CD4-positive, alpha-beta T cell treated with Interleukin-2 at 100 ng/mL for 4 hours (primary cell): ENCODE data around the gene FAM72A.
"Not testable (repeated sequence)": the region's sequence is repeated elsewhere in the genome, so short reads cannot be mapped to it uniquely, and the experiment has no call there.

Experiments
- DNase-seq: peaks from one replicate; pipeline ENCODE4 v3.0.0-alpha.2; 2020; ENCODE audit warnings: low spot score

Gene FAM72A

DNA sequence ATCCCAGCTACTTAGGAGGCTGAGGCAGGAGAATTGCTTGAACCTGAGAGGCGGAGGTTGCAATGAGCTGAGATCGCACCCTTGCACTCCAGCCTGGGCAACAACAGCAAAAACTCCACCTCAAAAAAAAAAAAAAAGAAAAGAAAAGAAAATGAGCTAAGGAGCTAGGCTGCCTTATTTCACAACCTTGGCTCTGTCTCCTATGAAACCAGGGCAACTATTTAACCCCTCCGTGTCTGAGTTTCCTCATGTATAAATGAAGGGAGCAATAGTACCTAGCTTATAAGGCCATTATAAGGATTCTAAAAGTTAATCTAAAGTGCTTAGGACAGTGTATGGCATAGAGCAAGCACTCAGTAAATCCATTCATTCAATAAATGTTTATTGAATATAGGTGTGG lies 32.8 kb downstream of the FAM72A start:
- not testable (repeated sequence) for DNase-seq

DNA sequence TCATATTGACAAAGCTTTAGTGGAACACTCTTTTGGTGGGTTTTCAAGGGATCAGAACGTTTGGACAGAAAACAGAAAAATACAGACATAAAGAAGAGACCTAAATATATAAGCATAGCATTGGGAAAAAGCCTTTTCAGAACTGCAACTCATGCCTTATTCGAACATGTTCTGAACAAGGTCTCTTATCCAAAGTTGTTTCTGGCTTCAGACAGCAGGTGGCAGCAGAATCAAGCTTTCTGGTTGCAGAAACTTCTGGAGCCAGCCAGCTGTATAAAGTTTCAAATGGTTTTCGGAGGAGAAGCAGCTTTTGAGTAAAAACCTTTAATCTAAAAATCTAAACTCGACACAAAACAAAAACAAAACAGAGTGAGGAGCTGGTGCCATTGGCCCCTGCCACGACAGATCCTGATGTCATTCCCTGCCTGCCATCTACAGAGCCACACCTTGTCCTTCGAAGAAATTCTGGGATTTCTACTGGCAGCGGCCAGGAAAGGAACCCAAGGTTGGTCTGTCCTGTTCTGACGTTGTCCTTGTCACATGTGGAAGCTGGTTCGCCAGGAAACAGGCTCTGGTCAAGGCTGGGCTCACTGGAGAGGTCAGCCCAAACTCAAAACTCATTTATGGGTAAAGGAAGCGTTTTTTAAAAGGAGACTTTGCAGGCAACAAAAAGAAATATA lies 35.1 kb downstream of the FAM72A start:
- peak; percentile 8 for DNase-seq

DNA sequence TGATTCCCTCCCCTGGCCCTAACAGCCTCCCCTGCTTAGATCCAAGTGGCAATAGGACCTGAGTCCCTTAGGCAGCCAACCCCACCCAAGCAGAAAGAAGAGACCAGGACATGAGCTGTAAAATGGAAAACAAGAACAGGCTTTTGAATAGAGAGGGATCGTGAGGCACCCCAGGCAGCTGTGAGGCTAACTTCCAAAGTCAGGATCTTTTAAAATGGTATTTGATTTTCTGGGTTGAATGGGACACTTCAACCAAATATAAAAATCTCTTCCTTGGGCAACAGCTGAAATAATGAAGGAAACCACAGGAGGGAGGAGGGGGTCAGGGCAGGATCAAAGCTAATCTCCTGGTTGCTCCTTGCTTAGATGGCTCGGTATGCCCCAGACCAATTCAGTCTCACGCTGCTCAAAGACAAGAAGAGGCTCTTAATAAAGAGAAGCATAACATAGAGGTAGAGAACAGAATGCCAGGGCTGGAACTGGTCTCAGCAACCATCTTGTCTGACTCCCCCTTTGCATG lies 56.8 kb downstream of the FAM72A start:
- DNase-seq: no peak

DNA sequence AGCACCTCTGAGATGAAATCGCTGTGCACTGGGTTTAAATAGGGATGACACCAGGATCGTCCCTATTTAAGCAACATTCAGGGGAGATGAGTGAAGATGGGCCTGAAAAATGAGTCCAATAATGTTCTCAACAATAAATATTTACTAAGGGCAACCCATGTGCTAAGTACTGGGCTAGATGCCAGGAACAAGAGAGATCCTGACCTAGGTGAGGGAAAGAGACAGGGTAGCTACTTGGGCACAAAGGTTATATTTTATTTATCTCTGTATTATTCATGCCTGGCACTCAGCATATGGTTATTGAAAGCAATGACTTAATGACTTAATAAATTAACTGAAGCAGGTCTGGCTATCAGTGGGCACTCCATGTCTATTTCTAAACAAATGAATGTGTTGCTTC lies 58.0 kb downstream of the FAM72A start:
- no peak for DNase-seq

DNA sequence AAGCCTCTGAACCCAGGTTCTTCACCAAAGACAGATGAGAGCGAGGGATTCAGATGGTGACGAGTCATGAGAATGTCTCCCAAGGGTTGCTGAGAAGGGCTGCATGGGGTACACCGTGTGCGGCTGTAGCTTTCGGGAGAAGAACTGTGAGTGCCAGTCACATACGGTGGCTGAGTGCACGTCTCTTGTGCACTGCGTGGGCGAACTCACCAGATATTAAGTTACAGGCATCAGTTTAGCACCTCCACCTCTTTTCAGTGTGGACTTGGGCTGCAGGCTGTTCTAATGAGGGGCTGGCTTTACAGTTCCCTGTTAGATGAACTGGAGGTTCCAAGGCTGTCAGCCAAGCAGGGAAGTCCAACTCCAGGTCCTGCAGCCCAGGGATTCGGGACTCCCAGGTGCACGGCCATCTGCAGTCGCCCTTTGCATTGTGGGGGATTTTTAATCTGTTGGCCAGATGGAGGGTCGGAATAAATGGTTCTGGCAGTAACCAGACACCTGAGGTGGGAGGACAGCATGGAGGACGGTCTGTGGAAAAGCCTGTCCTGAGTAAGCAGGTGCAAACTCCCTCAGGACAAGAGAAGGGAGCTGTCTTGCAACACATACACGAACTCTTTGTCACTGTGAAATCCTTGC lies 59.0 kb downstream of the FAM72A start:
- no peak for DNase-seq

DNA sequence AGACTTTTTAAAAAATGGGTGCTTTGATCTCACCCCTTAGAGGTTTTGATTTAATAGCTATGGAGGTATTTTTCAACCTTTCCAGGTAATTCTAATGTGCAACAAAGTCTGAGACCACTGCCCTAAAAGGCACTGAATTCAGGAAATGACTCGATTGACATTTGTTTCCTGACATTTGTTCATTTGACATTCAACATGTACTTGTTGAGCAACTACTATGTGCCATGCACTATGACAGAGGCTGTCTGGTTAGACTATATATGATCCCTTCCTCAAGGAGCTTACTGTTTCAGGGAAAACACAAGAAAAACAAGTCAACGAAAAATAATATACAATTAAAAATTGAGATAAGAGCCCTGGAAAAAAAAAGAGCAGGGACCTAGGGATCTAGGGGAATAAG lies 59.9 kb downstream of the FAM72A start:
- no peak for DNase-seq

DNA sequence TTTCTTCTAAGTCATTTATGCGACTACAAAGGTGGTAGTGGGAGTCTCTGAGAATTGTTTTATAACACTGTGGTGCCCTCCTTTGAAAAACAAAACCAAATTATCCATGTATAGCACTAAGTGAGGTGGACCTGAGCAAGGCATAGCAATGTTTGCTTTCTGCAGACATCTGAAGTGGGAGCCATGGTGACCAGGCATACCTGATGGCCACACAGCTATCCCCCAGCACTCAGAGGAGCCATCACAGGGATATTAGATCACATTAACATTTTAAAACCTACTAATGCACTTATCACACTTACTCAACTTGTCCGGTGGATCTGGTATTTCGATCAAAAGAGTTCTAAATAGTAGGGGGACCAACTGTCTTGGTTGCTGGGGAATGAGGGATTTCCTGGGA lies 60.6 kb downstream of the FAM72A start:
- DNase-seq: no peak

DNA sequence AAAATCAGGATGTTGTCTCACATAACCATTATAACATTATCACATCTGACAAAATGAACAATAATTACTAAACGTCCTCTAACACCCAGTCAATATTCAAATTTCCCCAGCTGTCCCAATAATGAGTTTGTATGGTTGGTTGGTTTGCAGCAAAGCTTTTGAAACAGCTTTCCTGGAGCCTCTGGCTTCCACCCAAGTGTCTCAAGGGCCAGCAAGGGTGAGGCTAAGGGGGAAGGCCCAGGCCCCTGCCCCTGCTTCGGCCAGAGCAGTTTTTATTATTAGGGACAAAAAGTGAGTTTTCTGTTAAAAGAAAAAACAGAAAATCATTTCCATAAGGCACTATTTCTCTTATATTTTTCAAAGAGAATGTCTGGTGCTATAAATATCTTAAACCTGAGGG lies 66.4 kb downstream of the FAM72A start:
- no peak for DNase-seq
